Loucy (cell line): ENCODE results near the gene PALLD.

Experiments
- H2AFZ ChIP-seq: fragments of 200-600 bp; sonication (generic); 2 replicates; pipeline ENCODE4 v1.6.0; 2016; ENCODE audit warnings: antibody characterized with exemption, mild to moderate bottlenecking, low read length, moderate library complexity
- H3F3A ChIP-seq: fragments of 200-600 bp; 2 replicates; pipeline ENCODE4 v1.6.0; 2016; ENCODE audit warnings: antibody characterized with exemption, low read depth, mild to moderate bottlenecking
- H3K27me3 ChIP-seq: fragments of 200-600 bp; sonication (generic); 2 replicates; pipeline ENCODE4 v1.6.1; 2014; ENCODE audit warnings: low read length, mild to moderate bottlenecking; ENCODE audit not compliant: insufficient read depth, poor library complexity, severe bottlenecking
- H3K36me3 ChIP-seq: fragments of 200-600 bp; sonication (generic); 2 replicates; pipeline ENCODE4 v1.6.1; 2016; ENCODE audit warnings: low read length; ENCODE audit not compliant: insufficient read depth
- H3K4me1 ChIP-seq: fragments of 200-600 bp; sonication (generic); 2 replicates; pipeline ENCODE4 v1.5.1; 2014; ENCODE audit warnings: low read length, mild to moderate bottlenecking; ENCODE audit not compliant: insufficient read depth, poor library complexity, severe bottlenecking
- H3K4me2 ChIP-seq: fragments of 200-600 bp; sonication (generic); 2 replicates; pipeline ENCODE4 v1.6.0; 2014; ENCODE audit warnings: antibody characterized with exemption, low read length, low read depth, mild to moderate bottlenecking; ENCODE audit not compliant: poor library complexity, severe bottlenecking
- H3K4me3 ChIP-seq: fragments of 200-600 bp; sonication (generic); 2 replicates; pipeline ENCODE4 v1.5.1; 2014; ENCODE audit warnings: low read length, mild to moderate bottlenecking, mixed read lengths; ENCODE audit not compliant: poor library complexity, severe bottlenecking
- H3K79me2 ChIP-seq: fragments of 200-600 bp; sonication (generic); 2 replicates; pipeline ENCODE4 v1.6.1; 2014; ENCODE audit warnings: low read length; ENCODE audit not compliant: insufficient read depth
- H3K9ac ChIP-seq: fragments of 200-600 bp; sonication (generic); 2 replicates; pipeline ENCODE4 v1.6.0; 2014; ENCODE audit warnings: mild to moderate bottlenecking, low read depth, low read length, moderate library complexity; ENCODE audit not compliant: poor library complexity, severe bottlenecking
- H3K9me2 ChIP-seq: fragments of 200-600 bp; sonication (generic); replicated peaks from 2 replicates; pipeline ENCODE4 v1.6.1; 2016; ENCODE audit warnings: low read depth, low read length, mixed read lengths
- H3K9me3 ChIP-seq: fragments of 200-600 bp; sonication (generic); 2 replicates; pipeline ENCODE4 v1.6.1; 2014; ENCODE audit warnings: mild to moderate bottlenecking, antibody characterized with exemption, low read length, low read depth; ENCODE audit not compliant: insufficient read depth
- H4K20me1 ChIP-seq: fragments of 200-600 bp; sonication (generic); 2 replicates; pipeline ENCODE4 v1.6.0; 2014; ENCODE audit warnings: antibody characterized with exemption, low read length, mild to moderate bottlenecking; ENCODE audit not compliant: insufficient read depth, poor library complexity, severe bottlenecking
- CTCF ChIP-seq: fragments of 200-600 bp; sonication (generic); conservative IDR thresholded peaks from 2 replicates; pipeline ENCODE4 v1.5.1; 2014; ENCODE audit warnings: mild to moderate bottlenecking, antibody characterized with exemption, low read length
- EZH2phosphoT487 ChIP-seq: fragments of 200-600 bp; IDR thresholded peaks from 2 replicates; pipeline ENCODE4 v1.6.1; 2018; ENCODE audit warnings: antibody characterized with exemption, mild to moderate bottlenecking, moderate library complexity, borderline replicate concordance

The PALLD gene

DNA sequence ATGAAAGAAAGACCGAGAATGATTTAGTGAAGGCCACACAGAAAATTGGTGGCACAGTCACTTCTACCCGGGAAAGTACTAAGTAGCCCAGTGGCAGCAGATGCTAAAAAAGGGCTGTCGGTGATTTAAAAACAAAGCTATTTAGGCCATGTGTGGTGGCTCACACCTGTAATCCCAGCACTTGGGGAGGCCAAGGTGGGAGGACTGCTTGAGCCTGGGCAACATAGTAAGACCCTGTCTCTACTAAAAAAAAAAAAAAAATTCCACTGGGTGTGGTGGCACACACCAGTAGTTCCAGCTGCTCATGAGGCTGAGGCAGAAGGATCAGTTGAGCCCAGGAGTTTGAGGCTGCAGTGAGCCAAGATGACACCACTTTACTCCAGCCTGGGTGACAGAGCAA is 369.0 kb downstream of the PALLD start:
- Histone ChIP-seq H3K79me2 (no peaks in the 10 kb centered on the region), H3K4me3 (no peak overlapping the region), H3K9me2 (no peaks in the 10 kb centered on the region), H3K4me2 (no peak overlapping the region), H2AFZ (no peak overlapping the region), H3K27me3 (no peaks in the 10 kb centered on the region), H3K4me1 (peaks cover 9% of the 10 kb centered on the region), H3K36me3 (no peaks in the 10 kb centered on the region; the same call in 1 of the 2 replicates), H4K20me1 (no peaks in the 10 kb centered on the region), H3F3A (peaks cover 3% of the 10 kb centered on the region; the same call in 1 of the 2 replicates), H3K9ac (no peak overlapping the region), H3K9me3 (no peaks in the 10 kb centered on the region)
- TF ChIP-seq EZH2phosphoT487 (no peak), CTCF (no peak)

GRCh38 chr4:168866635-168867034 is 369.8 kb downstream of the PALLD start:
- Histone ChIP-seq H3K4me1 (peaks cover 9% of the 10 kb centered on the region), H3K9me2 (no peaks in the 10 kb centered on the region), H2AFZ (no peak overlapping the region), H3K9me3 (no peaks in the 10 kb centered on the region), H3K4me2 (no peak overlapping the region), H4K20me1 (no peaks in the 10 kb centered on the region), H3K27me3 (no peaks in the 10 kb centered on the region), H3K4me3 (no peak overlapping the region), H3K36me3 (no peaks in the 10 kb centered on the region; the same call in 1 of the 2 replicates), H3F3A (peaks cover 3% of the 10 kb centered on the region; the same call in 1 of the 2 replicates), H3K9ac (no peak overlapping the region), H3K79me2 (no peaks in the 10 kb centered on the region)
- TF ChIP-seq EZH2phosphoT487 = no peak
- no peak for TF ChIP-seq CTCF

DNA sequence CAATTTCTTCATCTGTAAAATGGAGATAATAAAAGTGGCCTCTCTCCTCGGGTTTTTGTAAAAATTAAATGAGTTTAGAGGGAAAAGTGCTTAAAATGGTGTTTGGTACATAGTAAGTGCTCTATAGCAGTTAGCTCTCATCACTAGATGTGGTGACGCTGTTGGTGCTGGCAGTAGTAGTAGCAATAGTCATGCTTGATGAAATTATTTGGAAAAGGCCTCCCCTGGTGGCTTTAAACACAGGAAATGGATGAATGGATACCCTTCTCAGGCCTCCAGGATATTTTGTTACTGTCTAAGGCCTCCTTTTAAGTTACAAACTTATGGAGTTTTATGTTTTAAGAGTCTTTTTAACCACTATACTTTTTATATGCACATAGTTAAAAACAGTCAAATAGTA is 370.3 kb downstream of the PALLD start:
- Histone ChIP-seq H3K4me1 (peaks cover 9% of the 10 kb centered on the region), H3K4me2 (no peak overlapping the region), H3K36me3 (no peaks in the 10 kb centered on the region; the same call in 1 of the 2 replicates), H3F3A (peaks cover 3% of the 10 kb centered on the region; the same call in 1 of the 2 replicates), H4K20me1 (no peaks in the 10 kb centered on the region), H3K9me3 (no peaks in the 10 kb centered on the region), H3K9ac (no peak overlapping the region), H2AFZ (no peak overlapping the region), H3K4me3 (no peak overlapping the region), H3K27me3 (no peaks in the 10 kb centered on the region), H3K9me2 (no peaks in the 10 kb centered on the region), H3K79me2 (no peaks in the 10 kb centered on the region)
- TF ChIP-seq EZH2phosphoT487 (no peak), CTCF (no peak)
